Measurements from ENCODE around the gene PI4KA.
"Not testable (repeated sequence)": the region's sequence is repeated elsewhere in the genome, so short reads cannot be mapped to it uniquely, and the experiment has no call there.

PI4KA gene

GRCh38 chr22:20674998-20675397 lies 183.6 kb downstream of the PI4KA start:
- TF ChIP-seq POLR2AphosphoS5 (IDR thresholded peaks at IDR 0.05; ENCODE audit: low read depth, low read length): no peak
- no peak for TF ChIP-seq POLR2A (IDR thresholded peaks at IDR 0.05; ENCODE audit: low read depth, low read length)
- TF ChIP-seq TAF1 (IDR thresholded peaks at IDR 0.05; ENCODE audit: borderline replicate concordance, low read depth, low read length): no peak
- no peak for FAIRE-seq

DNA sequence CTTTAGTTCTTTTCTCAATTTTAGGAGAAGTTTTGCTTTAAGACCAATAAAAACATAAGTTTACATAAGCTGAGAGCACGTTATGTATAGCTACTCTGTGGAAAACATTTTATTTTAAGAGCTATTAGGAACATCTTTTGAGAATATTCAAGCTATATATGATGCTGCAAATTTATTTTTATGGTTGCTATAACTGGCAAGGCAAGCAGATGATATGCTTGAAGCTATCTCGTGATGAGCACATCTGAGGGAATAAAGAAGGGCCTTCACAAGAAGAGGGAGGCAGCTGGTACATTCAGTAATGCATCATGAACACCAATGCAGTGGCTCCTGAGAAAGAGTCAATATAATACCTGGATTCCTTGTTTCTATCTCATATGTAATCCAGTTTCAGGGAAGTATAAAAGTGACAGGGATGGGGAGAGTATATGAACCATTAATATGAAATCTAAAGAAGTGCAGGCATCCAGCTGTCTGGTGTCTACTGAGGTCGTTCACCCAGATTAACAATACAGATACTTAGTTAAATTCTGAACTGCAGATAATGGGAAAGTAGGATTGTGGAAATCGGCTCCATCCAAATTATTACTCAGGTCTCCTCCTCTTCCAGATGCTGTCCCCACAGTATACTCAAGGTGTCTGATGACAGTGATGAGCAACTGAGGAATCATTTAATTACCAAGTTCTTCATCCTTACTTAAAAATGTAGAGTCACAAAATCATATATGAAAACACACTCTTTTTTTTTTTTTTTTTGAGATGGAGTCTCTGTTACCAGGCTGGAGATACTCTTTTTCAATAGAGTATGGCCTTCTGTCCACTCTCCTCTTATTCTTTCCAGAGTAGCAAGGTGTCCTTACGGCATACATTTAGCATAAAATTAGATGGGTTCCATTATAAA lies 185.1 kb downstream of the PI4KA start:
- DNase-seq (ENCODE audit: insufficient read length) (no peak), FAIRE-seq (no peak)
- TF ChIP-seq POLR2A (IDR thresholded peaks at IDR 0.05; ENCODE audit: low read depth, low read length) (no peak), TAF1 (IDR thresholded peaks at IDR 0.05; ENCODE audit: borderline replicate concordance, low read depth, low read length) (no peak), POLR2AphosphoS5 (IDR thresholded peaks at IDR 0.05; ENCODE audit: low read depth, low read length) (no peak)

More at GRCh38 chr22:20674998-20675397, 183.6 kb downstream of the PI4KA start:
- no peak for DNase-seq (ENCODE audit: insufficient read length)

GRCh38 chr22:20672732-20673131 lies 185.9 kb downstream of the PI4KA start:
- FAIRE-seq (no peak), DNase-seq (ENCODE audit: insufficient read length) (no peak)
- TF ChIP-seq POLR2A (IDR thresholded peaks at IDR 0.05; ENCODE audit: low read depth, low read length) (no peak), POLR2AphosphoS5 (IDR thresholded peaks at IDR 0.05; ENCODE audit: low read depth, low read length) (no peak), TAF1 (IDR thresholded peaks at IDR 0.05; ENCODE audit: borderline replicate concordance, low read depth, low read length) (no peak)

DNA sequence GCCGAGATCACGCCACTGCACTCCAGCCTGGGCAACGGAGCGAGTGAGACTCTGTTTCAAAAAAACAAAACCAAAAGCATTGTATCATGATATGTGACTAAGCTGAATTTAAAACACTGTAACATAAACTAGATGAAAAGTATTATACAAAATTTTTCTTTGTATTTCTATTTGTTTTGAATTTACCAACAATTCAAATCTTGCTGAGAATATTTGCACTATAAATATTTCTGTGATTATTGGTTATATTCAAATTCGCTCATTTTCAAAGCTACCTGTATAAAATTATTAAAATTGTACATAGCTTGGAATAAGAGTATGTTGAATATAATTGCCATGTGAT lies 186.6 kb downstream of the PI4KA start:
- TF ChIP-seq POLR2AphosphoS5 (IDR thresholded peaks at IDR 0.05; ENCODE audit: low read depth, low read length) (no peak), TAF1 (IDR thresholded peaks at IDR 0.05; ENCODE audit: borderline replicate concordance, low read depth, low read length) (no peak), POLR2A (IDR thresholded peaks at IDR 0.05; ENCODE audit: low read depth, low read length) (no peak)
- no peak for DNase-seq (ENCODE audit: insufficient read length)
- FAIRE-seq: no peak

DNA sequence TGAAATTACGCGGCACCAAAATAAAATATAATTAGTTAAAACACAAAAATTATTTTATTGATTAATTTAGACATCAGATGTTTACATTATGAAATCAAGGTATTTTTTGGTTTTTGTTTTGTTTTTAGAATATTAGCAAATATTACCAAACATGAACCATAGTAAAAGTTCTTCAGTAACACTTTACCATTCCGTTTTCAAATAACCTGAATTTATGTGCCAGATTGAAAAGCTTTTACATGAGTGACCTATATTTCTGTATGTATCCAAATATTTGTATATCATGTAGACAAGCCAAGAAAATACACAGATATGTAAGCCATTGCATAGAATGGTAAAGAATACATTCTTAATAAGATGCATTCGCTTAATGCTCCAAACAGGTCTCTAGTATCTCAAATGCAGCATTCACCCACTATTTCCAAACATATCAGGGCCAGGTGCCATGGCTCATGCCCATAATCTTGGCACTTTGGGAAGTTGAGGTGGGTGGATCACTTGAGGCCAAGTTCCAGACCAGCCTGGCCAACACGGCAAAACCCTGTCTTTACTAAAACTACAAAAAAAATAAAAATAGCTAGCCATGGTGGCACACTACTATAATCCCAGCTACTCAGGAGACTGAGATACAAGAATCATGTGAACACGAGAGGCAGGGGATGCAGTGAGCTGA lies 187.1 kb downstream of the PI4KA start:
- FAIRE-seq (no peak), DNase-seq (ENCODE audit: insufficient read length) (no peak)
- TF ChIP-seq TAF1 (IDR thresholded peaks at IDR 0.05; ENCODE audit: borderline replicate concordance, low read depth, low read length) (no peak), POLR2A (IDR thresholded peaks at IDR 0.05; ENCODE audit: low read depth, low read length) (no peak), POLR2AphosphoS5 (IDR thresholded peaks at IDR 0.05; ENCODE audit: low read depth, low read length) (no peak)

DNA sequence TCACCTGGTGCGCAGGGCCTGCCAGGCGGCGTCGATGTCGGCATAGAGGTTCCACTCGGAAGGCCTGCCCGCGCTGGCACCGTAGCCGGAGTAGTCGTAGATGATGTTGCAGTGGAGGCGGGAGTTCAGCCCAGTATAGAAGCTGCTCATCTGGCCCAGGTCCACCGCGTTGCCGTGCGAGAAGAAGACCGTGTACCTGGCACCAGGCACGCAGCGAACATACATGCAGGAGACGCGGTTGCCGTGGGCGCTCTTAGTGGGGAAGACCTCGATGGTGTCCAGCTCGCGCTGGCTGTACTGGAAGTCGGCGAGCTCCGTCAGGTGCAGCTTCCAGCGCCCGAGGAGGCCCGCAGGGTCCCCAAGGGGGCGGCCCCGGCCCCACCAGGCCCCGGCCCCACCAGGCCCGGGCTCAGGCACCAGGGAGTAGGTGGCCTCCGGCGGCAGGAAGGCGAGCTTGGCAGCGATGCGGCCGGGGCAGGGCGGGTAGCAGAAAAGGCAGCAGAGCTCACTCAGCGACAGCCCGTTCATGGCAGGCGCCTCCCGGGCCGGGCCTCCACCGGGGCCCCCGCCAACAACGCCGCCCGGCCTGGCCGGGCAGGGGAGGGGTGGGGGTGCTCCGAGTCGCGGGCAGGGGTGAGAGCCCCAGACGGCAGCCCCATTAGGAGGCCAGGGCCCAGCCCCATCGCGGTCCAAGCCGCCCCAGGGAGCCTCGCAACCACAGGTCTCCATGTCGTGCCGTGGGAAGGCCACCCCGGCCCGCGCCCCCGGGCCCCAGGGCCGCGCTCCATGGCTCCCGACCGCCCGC lies 188.0 kb downstream of the PI4KA start:
- DNase-seq (ENCODE audit: insufficient read length); FAIRE-seq: not testable (repeated sequence)

- FAIRE-seq: not testable (repeated sequence)
Measured at GRCh38 chr22:20669884-20670283, 188.7 kb downstream of the PI4KA start.

DNA sequence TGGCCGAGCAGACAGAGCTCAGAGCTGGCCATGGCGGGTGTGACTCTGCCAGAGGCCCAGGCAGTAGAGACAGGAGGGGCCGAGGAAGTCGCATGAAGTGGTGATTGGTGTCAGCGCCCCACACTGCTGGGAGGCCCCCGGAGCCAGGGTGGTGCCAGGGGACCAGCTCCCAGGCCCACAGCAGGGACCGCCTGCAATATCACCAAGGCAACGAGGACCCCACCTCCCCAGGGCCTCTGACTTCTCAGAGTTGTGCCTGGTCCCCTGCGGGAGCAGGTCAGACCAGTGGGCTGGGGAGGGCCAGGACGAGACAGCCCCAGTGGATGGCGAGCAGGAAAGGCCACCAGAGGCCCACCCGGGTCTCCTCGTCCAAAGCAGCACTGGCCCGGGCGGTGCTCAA lies 189.1 kb downstream of the PI4KA start:
- not testable (repeated sequence) for DNase-seq (ENCODE audit: insufficient read length); FAIRE-seq

More at GRCh38 chr22:20669884-20670283, 188.7 kb downstream of the PI4KA start:
- DNase-seq (ENCODE audit: insufficient read length): not testable (repeated sequence)

- not testable (repeated sequence) for DNase-seq (ENCODE audit: insufficient read length); FAIRE-seq
Measured at GRCh38 chr22:20668769-20669168, 189.8 kb downstream of the PI4KA start.

DNA sequence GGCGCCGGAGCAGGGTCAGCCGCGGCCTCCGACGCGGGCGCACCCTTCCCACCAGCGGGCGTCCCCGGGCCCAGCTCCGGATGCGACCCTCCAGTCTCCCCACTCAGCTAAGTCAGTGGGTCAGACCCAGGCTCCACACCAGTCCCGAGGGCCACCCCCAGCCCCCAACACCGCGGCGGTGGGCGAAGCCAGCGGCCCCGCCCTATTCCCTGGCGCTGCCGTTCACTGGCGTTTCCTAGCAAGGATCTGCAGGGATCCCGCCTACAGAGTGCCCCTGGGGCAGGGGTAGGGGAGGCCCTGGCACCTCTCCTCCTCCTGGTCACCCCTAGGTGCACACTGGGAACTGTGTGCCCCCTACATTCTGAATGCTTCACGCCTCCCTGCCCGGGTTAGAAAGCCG lies 190.4 kb downstream of the PI4KA start:
- not testable (repeated sequence) for DNase-seq (ENCODE audit: insufficient read length); FAIRE-seq

DNA sequence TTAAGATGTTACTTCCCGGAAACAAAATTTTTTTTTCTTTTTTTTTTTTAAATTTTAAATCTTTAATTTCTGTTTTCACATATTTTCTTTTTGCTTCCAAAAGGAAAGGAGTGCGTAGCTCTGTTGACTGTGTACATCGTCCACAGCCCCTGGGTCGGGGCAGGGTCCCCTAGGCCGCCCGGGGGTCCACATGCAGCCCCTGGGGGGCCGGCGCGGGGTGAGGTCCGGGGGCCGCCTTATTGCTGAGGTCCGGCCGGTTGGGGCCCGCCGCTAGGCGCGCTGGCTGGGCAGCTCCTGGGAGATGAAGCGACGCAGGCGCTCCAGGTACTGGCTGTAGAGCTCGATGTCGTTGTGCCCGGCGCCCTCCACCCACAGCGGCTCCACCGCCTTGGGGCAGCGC lies 191.1 kb downstream of the PI4KA start:
- not testable (repeated sequence) for FAIRE-seq; DNase-seq (ENCODE audit: insufficient read length)

GRCh38 chr22:20666560-20666959 lies 192.1 kb downstream of the PI4KA start:
- DNase-seq (ENCODE audit: insufficient read length) (no peak), FAIRE-seq (no peak)
- TF ChIP-seq POLR2A (IDR thresholded peaks at IDR 0.05; ENCODE audit: low read depth, low read length) (no peak), POLR2AphosphoS5 (IDR thresholded peaks at IDR 0.05; ENCODE audit: low read depth, low read length) (no peak), TAF1 (IDR thresholded peaks at IDR 0.05; ENCODE audit: borderline replicate concordance, low read depth, low read length) (no peak)

- no peak for TF ChIP-seq POLR2AphosphoS5 (IDR thresholded peaks at IDR 0.05; ENCODE audit: low read depth, low read length)
- no peak for TF ChIP-seq POLR2A (IDR thresholded peaks at IDR 0.05; ENCODE audit: low read depth, low read length)
- TF ChIP-seq TAF1 (IDR thresholded peaks at IDR 0.05; ENCODE audit: borderline replicate concordance, low read depth, low read length): no peak
- DNase-seq (ENCODE audit: insufficient read length) (no peak), FAIRE-seq (no peak)
Measured at GRCh38 chr22:20664594-20664959, 194.0 kb downstream of the PI4KA start.

Data from GM12892 (cell line).